ENCODE data around the gene RPL7L1.

DNA sequence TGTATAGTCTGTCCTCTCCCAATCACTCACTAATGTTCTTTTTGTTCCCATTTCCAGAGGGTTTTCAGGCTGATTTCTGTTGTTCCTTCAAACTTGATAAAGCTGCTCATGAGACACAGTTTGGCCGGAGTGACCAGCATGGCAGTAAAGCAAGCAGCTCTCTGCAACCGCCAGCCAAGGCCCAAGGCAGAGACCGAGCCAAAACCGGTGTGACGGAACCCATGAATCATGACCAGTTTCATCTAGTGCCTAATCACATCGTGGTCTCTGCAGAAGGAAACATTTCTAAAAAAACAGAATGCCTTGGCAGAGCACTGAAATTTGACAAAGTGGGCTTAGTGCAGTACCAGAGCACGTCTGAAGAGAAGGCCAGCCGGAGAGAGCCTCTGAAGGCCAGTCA, 14.8 kb upstream of the RPL7L1 start:
- TF ChIP-seq, protein P1, sequence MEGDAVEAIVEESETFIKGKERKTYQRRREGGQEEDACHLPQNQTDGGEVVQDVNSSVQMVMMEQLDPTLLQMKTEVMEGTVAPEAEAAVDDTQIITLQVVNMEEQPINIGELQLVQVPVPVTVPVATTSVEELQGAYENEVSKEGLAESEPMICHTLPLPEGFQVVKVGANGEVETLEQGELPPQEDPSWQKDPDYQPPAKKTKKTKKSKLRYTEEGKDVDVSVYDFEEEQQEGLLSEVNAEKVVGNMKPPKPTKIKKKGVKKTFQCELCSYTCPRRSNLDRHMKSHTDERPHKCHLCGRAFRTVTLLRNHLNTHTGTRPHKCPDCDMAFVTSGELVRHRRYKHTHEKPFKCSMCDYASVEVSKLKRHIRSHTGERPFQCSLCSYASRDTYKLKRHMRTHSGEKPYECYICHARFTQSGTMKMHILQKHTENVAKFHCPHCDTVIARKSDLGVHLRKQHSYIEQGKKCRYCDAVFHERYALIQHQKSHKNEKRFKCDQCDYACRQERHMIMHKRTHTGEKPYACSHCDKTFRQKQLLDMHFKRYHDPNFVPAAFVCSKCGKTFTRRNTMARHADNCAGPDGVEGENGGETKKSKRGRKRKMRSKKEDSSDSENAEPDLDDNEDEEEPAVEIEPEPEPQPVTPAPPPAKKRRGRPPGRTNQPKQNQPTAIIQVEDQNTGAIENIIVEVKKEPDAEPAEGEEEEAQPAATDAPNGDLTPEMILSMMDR (IDR thresholded peaks at IDR 0.05) = no peak
- no peak for TF ChIP-seq POLR2AphosphoS5 (IDR thresholded peaks at IDR 0.05)

Data from esophagus muscularis mucosa (tissue), 3 donors.